Measurements from ENCODE around the gene HOXB2. TPM values are rescaled to one million over a fixed set of nuclear protein-coding genes. Genes with fewer than 3 reads are reported as not detected.
A peak's percentile ranks its signal among the peaks of the same experiment; 100 is the strongest.

The HOXB2 gene
- total and polyA plus RNA-seq, 9 of the 15 experiments (the other 6 are each of a cell fraction or from before 2014, with no cell fraction given): 2.1 to 97.7 (median 21.2) TPM

GRCh38 chr17:48590607-48591161, 45.8 kb upstream of the HOXB2 start:
- H3K4me2 ChIP-seq (ENCODE audit: insufficient read depth, low read length): no peak overlapping the region
- in situ Hi-C loops (cut with MboI): loop anchor here (5.0 kb wide), 1 partner anchor 253 kb away; no protein-coding TSS in a partner anchor
- H3K9me3 ChIP-seq (replicated peaks; ENCODE audit: control insufficient read depth, insufficient read depth, low read depth, low read length): no peaks in the 10 kb centered on the region
- ChIA-PET CTCF (ENCODE audit: low intra/inter-chr PET ratio) (interaction anchor here (0.9 kb wide), 1 partner anchor 255 kb away, joined by 3 read pairs; no protein-coding TSS in a partner anchor), POLR2A (interaction anchor here (0.8 to 1.1 kb wide), 3 partner anchors 10 to 255 kb away, joined by 3 to 4 read pairs (median 3); partner anchors contain the start of gene HOXB9)
- H3K27me3 ChIP-seq (ENCODE audit: control insufficient read depth in 2 of 2, insufficient read depth in 2 of 2, low read length in 2 of 2): no peaks in the 10 kb centered on the region
- ATAC-seq (no peak), DNase-seq (ENCODE audit: extremely low read depth in 1 of 4, low spot score in 3 of 4) (no peak), FAIRE-seq (no peak)
- H3K4me3 ChIP-seq: no peak overlapping the region
- intact Hi-C loops (cut with micrococcal nuclease): no loop called here
- H3K9ac ChIP-seq (ENCODE audit: insufficient read depth in 1 of 2, low read depth in 2 of 2, low read length in 2 of 2): peak overlapping the region in 1 of 2 experiments; percentile 27; a peak in 1 of 4 replicates
- peaks cover 9 to 33% of the 10 kb centered on the region in 2 experiments; a peak in 4 of 5 replicates for H3K4me1 ChIP-seq (replicated peaks in 1 of 2; ENCODE audit: control insufficient read depth in 2 of 2, insufficient read depth in 2 of 2, low read length in 2 of 2)
- no peak overlapping the region for H3K27ac ChIP-seq (ENCODE audit: extremely low read depth, low read depth, low read length)
- no peaks in the 10 kb centered on the region for H3K9me1 ChIP-seq (ENCODE audit: control insufficient read depth, insufficient read depth, low read length)
- no peak overlapping the region for H2AFZ ChIP-seq (ENCODE audit: low read depth, low read length)
- BruUV-seq (replicated peaks): no TSS peak
- H4K20me1 ChIP-seq (replicated peaks; ENCODE audit: control insufficient read depth, insufficient read depth, low read length): no peaks in the 10 kb centered on the region
- TF ChIP-seq CHCHD3 (CRISPR knock-in tag; IDR thresholded peaks at IDR 0.05) (no peak), CBX5 (IDR thresholded peaks at IDR 0.05; ENCODE audit: borderline replicate concordance, low read depth) (no peak), NCOA4 (IDR thresholded peaks at IDR 0.05; ENCODE audit: partially characterized antibody) (no peak), POLR3A (IDR thresholded peaks at IDR 0.05; ENCODE audit: borderline replicate concordance, extremely low read depth, insufficient read depth, insufficient read length) (no peak), ZNF212 (CRISPR knock-in tag; IDR thresholded peaks at IDR 0.05) (no peak), RBM39 (optimal IDR thresholded peaks at IDR 0.05; ENCODE audit: low read depth, low read length) (no peak), SETDB1 (IDR thresholded peaks at IDR 0.05; ENCODE audit: low read length) (no peak), ZNF77 (CRISPR knock-in tag; IDR thresholded peaks at IDR 0.05) (no peak), CCAR2 (IDR thresholded peaks at IDR 0.05; ENCODE audit: low read depth, low read length) (no peak), DMBX1 (CRISPR knock-in tag; IDR thresholded peaks at IDR 0.05; ENCODE audit: borderline replicate concordance) (no peak)
- H3K79me2 ChIP-seq (ENCODE audit: control insufficient read depth, insufficient read depth, low read length): no peaks in the 10 kb centered on the region
- H3K36me3 ChIP-seq (ENCODE audit: control insufficient read depth, insufficient read depth, low read length): no peaks in the 10 kb centered on the region; the same call in 2 of the 3 replicates
